Measurements from ENCODE around the gene DLL1.

The DLL1 gene

GRCh38 chr6:170248861-170249600 lies 41.8 kb downstream of the DLL1 start:
- no peak for DNase-seq

- DNase-seq: no peak
These were observed 42.6 kb downstream of the DLL1 start for GRCh38 chr6:170248111-170248805.

- no peak for DNase-seq
These were observed 43.6 kb downstream of the DLL1 start for GRCh38 chr6:170247178-170247701.

GRCh38 chr6:170245475-170245992 lies 45.3 kb downstream of the DLL1 start:
- DNase-seq: no peak

- no peak for DNase-seq
These were observed 46.0 kb downstream of the DLL1 start for GRCh38 chr6:170244721-170245474.

GRCh38 chr6:170243791-170244291 lies 47.0 kb downstream of the DLL1 start:
- DNase-seq: no peak

GRCh38 chr6:170243386-170243785 lies 47.5 kb downstream of the DLL1 start:
- DNase-seq: no peak

GRCh38 chr6:170238741-170239565 lies 51.9 kb downstream of the DLL1 start:
- DNase-seq: no peak

GRCh38 chr6:170237999-170238740 lies 52.7 kb downstream of the DLL1 start:
- DNase-seq: no peak

GRCh38 chr6:170236131-170236836 lies 54.6 kb downstream of the DLL1 start:
- DNase-seq: no peak

GRCh38 chr6:170235391-170236125 lies 55.3 kb downstream of the DLL1 start:
- no peak for DNase-seq

GRCh38 chr6:170234419-170234818 lies 56.5 kb downstream of the DLL1 start:
- DNase-seq: no peak

- no peak for DNase-seq
These were observed 57.3 kb downstream of the DLL1 start for GRCh38 chr6:170233286-170234205.

Measured in amniotic stem cell (primary cell).